PFSK-1 (cell line): ENCODE results near the gene CP.

ENCODE experiments used
- FOXP2 ChIP-seq: optimal IDR thresholded peaks from 2 replicates; pipeline ENCODE3; 2011; ENCODE audit warnings: borderline replicate concordance, control low read depth, inconsistent platforms; ENCODE audit not compliant: insufficient read depth; ENCODE audit errors: extremely low read length, extremely low read depth
- POLR2AphosphoS5 ChIP-seq: IDR thresholded peaks from 2 replicates; pipeline ENCODE4 v1.6.1; 2012; ENCODE audit warnings: low read depth, mild to moderate bottlenecking, control low read depth, low read length, moderate library complexity
- REST ChIP-seq, 2 experiments: IDR thresholded peaks; 2 replicates each; pipeline versions ENCODE4 v1.6.1 to v1.8.0; 2011 to 2012; ENCODE audit warnings: low read depth in 2 of 2, low read length in 2 of 2, control low read depth in 1 of 2, inconsistent platforms in 1 of 2, mild to moderate bottlenecking in 1 of 2, moderate library complexity in 1 of 2; ENCODE audit not compliant: insufficient read depth in 1 of 2
- SIN3A ChIP-seq: IDR thresholded peaks from 2 replicates; pipeline ENCODE4 v1.6.1; 2012; ENCODE audit warnings: mild to moderate bottlenecking, low read length, moderate library complexity, borderline replicate concordance; ENCODE audit not compliant: insufficient read depth
- TAF1 ChIP-seq: IDR thresholded peaks from 2 replicates; pipeline ENCODE4 v1.6.1; 2012; ENCODE audit warnings: low read length, control low read depth, borderline replicate concordance; ENCODE audit not compliant: insufficient read depth

Gene CP

GRCh38 chr3:149209431-149209830 is 12.2 kb downstream of the CP start:
- TF ChIP-seq SIN3A (no peak), FOXP2 (no peak), POLR2AphosphoS5 (no peak), TAF1 (no peak), REST (IDR thresholded peaks at IDR 0.05; ENCODE audit: insufficient read depth in 1 of 2, low read depth in 2 of 2, low read length in 2 of 2) (no peak)

- TF ChIP-seq TAF1 (no peak), SIN3A (no peak)
Measured at GRCh38 chr3:149207475-149207874, 14.2 kb downstream of the CP start.

GRCh38 chr3:149204390-149204991 is 17.1 kb downstream of the CP start:
- TF ChIP-seq TAF1 (no peak), REST (IDR thresholded peaks at IDR 0.05; ENCODE audit: insufficient read depth in 1 of 2, low read depth in 2 of 2, low read length in 2 of 2) (no peak), FOXP2 (no peak), POLR2AphosphoS5 (no peak), SIN3A (no peak)

- TF ChIP-seq POLR2AphosphoS5 = no peak
- TF ChIP-seq FOXP2 = no peak
- no peak for TF ChIP-seq SIN3A
- no peak for TF ChIP-seq TAF1
Measured at GRCh38 chr3:149203758-149204157, 17.9 kb downstream of the CP start.

- TF ChIP-seq FOXP2 (no peak), REST (IDR thresholded peaks at IDR 0.05; ENCODE audit: insufficient read depth in 1 of 2, low read depth in 2 of 2, low read length in 2 of 2) (no peak), SIN3A (no peak), TAF1 (no peak), POLR2AphosphoS5 (no peak)
Measured at GRCh38 chr3:149199474-149199873, 22.2 kb downstream of the CP start.

- TF ChIP-seq FOXP2 (no peak), REST (IDR thresholded peaks at IDR 0.05; ENCODE audit: insufficient read depth in 1 of 2, low read depth in 2 of 2, low read length in 2 of 2) (no peak)
Measured at GRCh38 chr3:149198611-149199010, 23.0 kb downstream of the CP start.
